PC-9 (cell line): ENCODE results near the gene CCDC15.

Experiments used
- CTCF ChIP-seq: fragments of 200-600 bp; sonication (generic); conservative IDR thresholded peaks from 2 replicates; pipeline ENCODE4 v1.6.1; 2017; ENCODE audit warnings: mixed run types, antibody characterized with exemption, mild to moderate bottlenecking, moderate library complexity
- EZH2 ChIP-seq: fragments of 200-600 bp; sonication (generic); IDR thresholded peaks from 2 replicates; pipeline ENCODE4 v1.8.0; 2017; ENCODE audit warnings: antibody characterized with exemption, low read depth

- TF ChIP-seq CTCF, result no peak
- TF ChIP-seq EZH2, result no peak
Observed at GRCh38 chr11:124988063-124988462, 34.1 kb downstream of the CCDC15 start.
